GM21723 (cell line): Measurements from ENCODE around the gene PER3.
"Not testable (repeated sequence)": the region's sequence is repeated elsewhere in the genome, so short reads cannot be mapped to it uniquely, and the experiment has no call there.

ENCODE experiments used
- ATAC-seq: cut with Tn5 transposase; IDR thresholded peaks from one replicate; pipeline ENCODE4 v1.9.1; 2021; ENCODE audit warnings: mild to moderate bottlenecking, moderate library complexity; ENCODE audit not compliant: unreplicated experiment

PER3 gene

GRCh38 chr1:7778133-7778628 is 5.9 kb upstream of the PER3 start:
- no peak for ATAC-seq

- ATAC-seq: no peak
Observed at GRCh38 chr1:7780976-7781375, 3.1 kb upstream of the PER3 start.

GRCh38 chr1:7781501-7781900 is 2.6 kb upstream of the PER3 start:
- no peak for ATAC-seq

GRCh38 chr1:7781923-7782495 is 2.1 kb upstream of the PER3 start:
- ATAC-seq: no peak

GRCh38 chr1:7783178-7783711 is 846 bp upstream of the PER3 start:
- no peak for ATAC-seq

GRCh38 chr1:7784492-7785071 is 491 bp downstream of the PER3 start:
- ATAC-seq: no peak

- ATAC-seq: no peak
Observed at GRCh38 chr1:7785108-7785507, 1.0 kb downstream of the PER3 start.

- ATAC-seq: no peak
Observed at GRCh38 chr1:7786795-7787194, 2.7 kb downstream of the PER3 start.

GRCh38 chr1:7789828-7790227 is 5.7 kb downstream of the PER3 start:
- no peak for ATAC-seq

- ATAC-seq: not testable (repeated sequence)
Observed at GRCh38 chr1:7791027-7791426, 6.9 kb downstream of the PER3 start.

- ATAC-seq: no peak
Observed at GRCh38 chr1:7795406-7795805, 11.3 kb downstream of the PER3 start.

- no peak for ATAC-seq
Observed at GRCh38 chr1:7805460-7805859, 21.4 kb downstream of the PER3 start.

- ATAC-seq: no peak
Observed at GRCh38 chr1:7808253-7808844, 24.3 kb downstream of the PER3 start.

GRCh38 chr1:7809742-7810141 is 25.7 kb downstream of the PER3 start:
- ATAC-seq: no peak

GRCh38 chr1:7810395-7810794 is 26.3 kb downstream of the PER3 start:
- no peak for ATAC-seq

- ATAC-seq: no peak
Observed at GRCh38 chr1:7811476-7811875, 27.4 kb downstream of the PER3 start.

GRCh38 chr1:7813677-7814373 is 29.7 kb downstream of the PER3 start:
- no peak for ATAC-seq

GRCh38 chr1:7821282-7821681 is 37.2 kb downstream of the PER3 start:
- no peak for ATAC-seq

- ATAC-seq: no peak
Observed at GRCh38 chr1:7824701-7825100, 40.6 kb downstream of the PER3 start.

GRCh38 chr1:7826363-7826762 is 42.3 kb downstream of the PER3 start:
- ATAC-seq: no peak

- no peak for ATAC-seq
Observed at GRCh38 chr1:7827126-7827955, 43.2 kb downstream of the PER3 start.
